ENCODE results near the gene TRAF4. TPM values are rescaled to one million over a fixed set of nuclear protein-coding genes. Genes with fewer than 3 reads are reported as not detected.

The TRAF4 gene
- total and polyA plus RNA-seq, 9 of the 15 experiments (the other 6 are each of a cell fraction or from before 2014, with no cell fraction given) = 2.4 to 147 (median 72.4) TPM

DNA sequence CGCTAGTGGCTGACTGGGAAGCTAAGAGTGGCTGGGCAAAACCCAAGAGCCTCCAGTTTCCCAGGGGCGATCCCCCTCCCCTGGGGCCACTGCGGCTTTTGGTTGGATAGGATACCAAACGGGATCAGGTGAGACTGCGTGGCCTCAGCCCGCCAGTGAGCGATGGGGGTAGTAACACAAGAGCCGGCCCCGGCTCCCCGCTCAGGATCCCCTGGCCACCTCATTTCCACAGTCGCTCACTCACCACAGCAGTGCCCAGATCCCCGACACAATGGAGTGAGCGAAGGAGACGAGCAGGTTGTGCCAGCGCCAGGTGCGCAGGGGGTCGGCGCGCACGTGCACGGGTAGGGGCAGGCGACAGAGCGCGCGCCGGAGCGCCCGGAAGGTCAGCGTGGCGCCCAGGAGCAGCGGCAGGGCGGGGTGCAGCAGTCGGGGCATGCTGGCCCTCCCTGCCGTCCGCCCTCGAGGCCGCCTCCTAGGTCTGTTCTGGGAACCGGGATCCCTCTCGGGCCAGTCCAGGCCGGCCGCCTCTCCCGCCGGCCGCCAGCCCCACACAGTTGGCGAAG is 18.1 kb upstream of the TRAF4 start (continued):
- no peak for TF ChIP-seq DDX20 (tag; IDR thresholded peaks at IDR 0.05; ENCODE audit: low read depth)
- TF ChIP-seq, protein P1, sequence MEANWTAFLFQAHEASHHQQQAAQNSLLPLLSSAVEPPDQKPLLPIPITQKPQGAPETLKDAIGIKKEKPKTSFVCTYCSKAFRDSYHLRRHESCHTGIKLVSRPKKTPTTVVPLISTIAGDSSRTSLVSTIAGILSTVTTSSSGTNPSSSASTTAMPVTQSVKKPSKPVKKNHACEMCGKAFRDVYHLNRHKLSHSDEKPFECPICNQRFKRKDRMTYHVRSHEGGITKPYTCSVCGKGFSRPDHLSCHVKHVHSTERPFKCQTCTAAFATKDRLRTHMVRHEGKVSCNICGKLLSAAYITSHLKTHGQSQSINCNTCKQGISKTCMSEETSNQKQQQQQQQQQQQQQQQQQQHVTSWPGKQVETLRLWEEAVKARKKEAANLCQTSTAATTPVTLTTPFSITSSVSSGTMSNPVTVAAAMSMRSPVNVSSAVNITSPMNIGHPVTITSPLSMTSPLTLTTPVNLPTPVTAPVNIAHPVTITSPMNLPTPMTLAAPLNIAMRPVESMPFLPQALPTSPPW (CRISPR knock-in tag; IDR thresholded peaks at IDR 0.05) = no peak
- no peak for TF ChIP-seq CCAR2 (IDR thresholded peaks at IDR 0.05; ENCODE audit: low read depth, low read length)
- no peak for TF ChIP-seq BRCA1 (IDR thresholded peaks at IDR 0.05)
- no peak for TF ChIP-seq BRCA1 (CRISPR knock-in tag; IDR thresholded peaks at IDR 0.05)
- 0 out of 2 replicates have a peak, but pooled peaks have one; percentile 38 for TF ChIP-seq ZNF830 (CRISPR knock-in tag; IDR thresholded peaks at IDR 0.05)
- TF ChIP-seq, protein P2, sequence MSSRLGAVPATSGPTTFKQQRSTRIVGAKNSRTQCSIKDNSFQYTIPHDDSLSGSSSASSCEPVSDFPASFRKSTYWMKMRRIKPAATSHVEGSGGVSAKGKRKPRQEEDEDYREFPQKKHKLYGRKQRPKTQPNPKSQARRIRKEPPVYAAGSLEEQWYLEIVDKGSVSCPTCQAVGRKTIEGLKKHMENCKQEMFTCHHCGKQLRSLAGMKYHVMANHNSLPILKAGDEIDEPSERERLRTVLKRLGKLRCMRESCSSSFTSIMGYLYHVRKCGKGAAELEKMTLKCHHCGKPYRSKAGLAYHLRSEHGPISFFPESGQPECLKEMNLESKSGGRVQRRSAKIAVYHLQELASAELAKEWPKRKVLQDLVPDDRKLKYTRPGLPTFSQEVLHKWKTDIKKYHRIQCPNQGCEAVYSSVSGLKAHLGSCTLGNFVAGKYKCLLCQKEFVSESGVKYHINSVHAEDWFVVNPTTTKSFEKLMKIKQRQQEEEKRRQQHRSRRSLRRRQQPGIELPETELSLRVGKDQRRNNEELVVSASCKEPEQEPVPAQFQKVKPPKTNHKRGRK (tag; IDR thresholded peaks at IDR 0.05) = no peak
- TF ChIP-seq, protein P3, sequence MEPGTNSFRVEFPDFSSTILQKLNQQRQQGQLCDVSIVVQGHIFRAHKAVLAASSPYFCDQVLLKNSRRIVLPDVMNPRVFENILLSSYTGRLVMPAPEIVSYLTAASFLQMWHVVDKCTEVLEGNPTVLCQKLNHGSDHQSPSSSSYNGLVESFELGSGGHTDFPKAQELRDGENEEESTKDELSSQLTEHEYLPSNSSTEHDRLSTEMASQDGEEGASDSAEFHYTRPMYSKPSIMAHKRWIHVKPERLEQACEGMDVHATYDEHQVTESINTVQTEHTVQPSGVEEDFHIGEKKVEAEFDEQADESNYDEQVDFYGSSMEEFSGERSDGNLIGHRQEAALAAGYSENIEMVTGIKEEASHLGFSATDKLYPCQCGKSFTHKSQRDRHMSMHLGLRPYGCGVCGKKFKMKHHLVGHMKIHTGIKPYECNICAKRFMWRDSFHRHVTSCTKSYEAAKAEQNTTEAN (CRISPR knock-in tag; IDR thresholded peaks at IDR 0.05) = peak; percentile 24; the same call in 1 of the 2 replicates
- no peak for TF ChIP-seq MCM2 (IDR thresholded peaks at IDR 0.05; ENCODE audit: low read depth)
- TF ChIP-seq, protein P4, sequence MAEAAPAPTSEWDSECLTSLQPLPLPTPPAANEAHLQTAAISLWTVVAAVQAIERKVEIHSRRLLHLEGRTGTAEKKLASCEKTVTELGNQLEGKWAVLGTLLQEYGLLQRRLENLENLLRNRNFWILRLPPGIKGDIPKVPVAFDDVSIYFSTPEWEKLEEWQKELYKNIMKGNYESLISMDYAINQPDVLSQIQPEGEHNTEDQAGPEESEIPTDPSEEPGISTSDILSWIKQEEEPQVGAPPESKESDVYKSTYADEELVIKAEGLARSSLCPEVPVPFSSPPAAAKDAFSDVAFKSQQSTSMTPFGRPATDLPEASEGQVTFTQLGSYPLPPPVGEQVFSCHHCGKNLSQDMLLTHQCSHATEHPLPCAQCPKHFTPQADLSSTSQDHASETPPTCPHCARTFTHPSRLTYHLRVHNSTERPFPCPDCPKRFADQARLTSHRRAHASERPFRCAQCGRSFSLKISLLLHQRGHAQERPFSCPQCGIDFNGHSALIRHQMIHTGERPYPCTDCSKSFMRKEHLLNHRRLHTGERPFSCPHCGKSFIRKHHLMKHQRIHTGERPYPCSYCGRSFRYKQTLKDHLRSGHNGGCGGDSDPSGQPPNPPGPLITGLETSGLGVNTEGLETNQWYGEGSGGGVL (CRISPR knock-in tag; IDR thresholded peaks at IDR 0.05) = no peak
- peak; percentile 73; the same call in 1 of the 2 replicates for TF ChIP-seq POLR2AphosphoS5 (IDR thresholded peaks at IDR 0.05; ENCODE audit: control insufficient read depth, insufficient read depth, low read depth, low read length)
- TF ChIP-seq HDAC1 (IDR thresholded peaks at IDR 0.05) = peak in 1 of 2 experiments; percentile 91; a peak in 2 of 4 replicates
- TF ChIP-seq BRF1 (IDR thresholded peaks at IDR 0.05; ENCODE audit: borderline replicate concordance, extremely low read depth, insufficient read length) = no peak
- TF ChIP-seq KAT7 (CRISPR knock-in tag; IDR thresholded peaks at IDR 0.05; ENCODE audit: borderline replicate concordance) = 0 out of 2 replicates have a peak, but pooled peaks have one; percentile 19
- no peak for TF ChIP-seq PHF21A (IDR thresholded peaks at IDR 0.05; ENCODE audit: borderline replicate concordance, low read depth)
- no peak for TF ChIP-seq KAT8 (IDR thresholded peaks at IDR 0.05; ENCODE audit: low read depth)

Measured in K562 (cell line).